Fibroblast of peridontal ligament (primary cell): ENCODE measurements around the gene OTOGL.
A peak's percentile ranks its signal among the peaks of the same experiment; 100 is the strongest.
"Not testable (repeated sequence)": the region's sequence is repeated elsewhere in the genome, so short reads cannot be mapped to it uniquely, and the experiment has no call there.

Experiments used
- DNase-seq: peaks from one replicate; pipeline ENCODE4 v3.0.0-alpha.2; 2010; ENCODE audit errors: extremely low read depth

The OTOGL gene

GRCh38 chr12:80272387-80272915 lies 173.1 kb downstream of the OTOGL start:
- DNase-seq, result peak; percentile 26

GRCh38 chr12:80273144-80273543 lies 173.8 kb downstream of the OTOGL start:
- DNase-seq, result no peak

DNA sequence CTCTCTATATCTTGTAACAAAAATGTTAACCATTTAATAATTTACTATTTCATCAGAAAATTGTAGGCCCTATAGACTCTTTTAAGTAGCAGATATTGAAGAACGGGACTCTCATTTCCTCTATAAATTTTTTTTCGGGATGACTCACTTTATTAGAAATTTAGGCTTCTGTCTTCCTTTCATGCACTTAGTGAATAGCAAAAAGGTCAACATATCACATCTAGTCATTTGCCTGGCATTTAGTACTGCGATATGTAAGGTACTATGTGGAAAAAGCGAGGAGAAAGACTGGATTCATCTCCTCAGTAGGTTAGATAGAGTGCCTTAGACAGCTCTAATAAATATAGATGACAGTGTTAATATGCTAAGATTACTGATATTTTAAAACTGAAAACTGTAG lies 178.4 kb downstream of the OTOGL start:
- DNase-seq, result no peak

DNA sequence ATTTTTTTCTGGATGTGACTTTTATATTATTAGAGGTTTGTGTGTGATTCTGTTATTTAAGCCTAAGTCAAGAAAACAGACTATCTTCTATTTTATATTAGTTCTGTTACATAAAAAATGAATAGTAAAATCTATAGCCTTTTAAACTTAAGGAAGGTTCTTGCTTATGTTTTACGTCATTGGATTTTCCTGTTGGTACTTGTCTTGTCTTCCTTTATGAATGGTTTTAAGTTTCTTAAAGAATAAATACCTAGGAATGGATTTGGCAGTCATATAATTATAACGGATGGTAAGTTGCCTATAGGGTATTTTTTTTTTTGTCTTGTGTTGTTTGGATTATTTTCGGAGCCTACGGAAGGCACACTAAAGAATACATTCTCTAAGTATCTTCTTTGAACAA lies 182.9 kb downstream of the OTOGL start:
- no peak for DNase-seq

DNA sequence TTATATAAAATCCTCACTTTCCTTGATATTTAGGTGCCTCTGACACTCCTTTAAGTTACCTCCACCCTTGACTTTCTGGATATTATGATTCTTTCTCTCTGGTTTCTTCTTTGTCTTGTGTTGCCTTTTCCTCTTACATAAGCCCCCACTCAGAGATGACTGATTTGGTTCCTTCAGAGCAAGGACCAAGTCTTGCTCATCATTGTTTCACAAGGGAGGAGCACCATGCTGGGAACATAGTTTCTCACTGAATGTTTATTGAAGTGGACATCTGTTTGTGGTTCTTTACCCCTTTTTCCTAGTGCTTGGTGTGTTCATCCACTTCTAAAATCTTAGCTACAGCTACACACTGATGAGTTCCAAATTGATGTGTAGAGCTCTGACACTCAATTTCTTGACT lies 183.4 kb downstream of the OTOGL start:
- peak; percentile 66 for DNase-seq

GRCh38 chr12:80291108-80291754 lies 191.9 kb downstream of the OTOGL start:
- DNase-seq, result no peak

- no peak for DNase-seq
These were observed 194.0 kb downstream of the OTOGL start for GRCh38 chr12:80293347-80293746.

DNA sequence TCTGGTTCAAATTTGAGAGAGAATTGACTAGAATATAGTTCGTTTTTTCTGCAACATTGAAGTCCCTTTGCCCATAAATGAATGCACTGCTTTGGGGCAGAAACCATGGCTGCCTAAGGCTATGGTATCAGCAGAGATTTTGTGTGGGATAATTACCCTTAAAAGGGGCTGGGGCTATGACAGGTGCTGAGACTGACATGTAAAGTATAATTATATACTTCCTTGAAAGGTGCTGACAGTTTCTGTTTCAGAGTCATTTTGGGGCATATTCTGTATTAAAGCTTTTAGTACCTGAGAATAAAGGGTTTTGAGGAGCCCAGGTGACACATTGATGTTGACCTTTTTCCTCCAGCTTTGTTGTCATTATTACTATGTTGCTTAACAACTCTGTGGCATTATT lies 194.4 kb downstream of the OTOGL start:
- DNase-seq, result no peak

DNA sequence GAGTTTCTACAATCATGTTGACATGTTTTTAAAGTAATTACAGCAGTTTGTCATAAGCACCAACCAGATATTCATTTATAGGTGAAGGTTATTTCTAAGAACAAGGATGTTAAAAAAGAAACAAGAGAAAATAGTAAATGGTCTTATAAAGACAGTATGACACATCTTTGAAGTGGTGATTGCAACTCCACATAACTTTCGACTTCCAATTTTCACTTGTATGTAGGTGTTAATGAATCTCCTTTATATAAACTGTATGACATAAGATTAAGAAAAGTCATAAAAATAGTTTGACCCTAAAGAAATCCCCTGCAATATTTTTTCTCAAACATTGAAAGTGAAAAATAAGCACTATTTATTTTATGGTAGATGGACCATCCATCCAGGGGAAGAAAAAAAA lies 199.9 kb downstream of the OTOGL start:
- DNase-seq, result no peak

- DNase-seq, result peak; percentile 15
These were observed 200.6 kb downstream of the OTOGL start for GRCh38 chr12:80299976-80300375.

DNA sequence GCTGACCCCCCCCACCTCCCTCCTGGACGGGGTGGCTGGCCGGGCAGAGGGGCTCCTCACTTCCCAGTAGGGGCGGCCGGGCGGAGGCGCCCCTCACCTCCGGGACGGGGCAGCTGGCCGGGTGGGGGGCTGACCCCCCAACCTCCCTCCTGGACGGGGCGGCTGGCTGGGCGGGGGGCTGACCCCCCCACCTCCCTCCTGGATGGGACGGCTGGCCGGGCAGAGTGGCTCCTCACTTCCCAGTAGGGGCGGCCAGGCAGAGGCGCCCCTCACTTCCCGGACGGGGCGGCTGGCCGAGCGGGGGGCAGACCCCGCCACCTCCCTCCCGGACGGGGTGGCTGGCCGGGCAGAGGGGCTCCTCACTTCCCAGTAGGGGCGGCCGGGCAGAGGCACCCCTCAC lies 208.1 kb downstream of the OTOGL start:
- DNase-seq, result not testable (repeated sequence)

- peak; percentile 25 for DNase-seq
These were observed 213.9 kb downstream of the OTOGL start for GRCh38 chr12:80313209-80313608.

DNA sequence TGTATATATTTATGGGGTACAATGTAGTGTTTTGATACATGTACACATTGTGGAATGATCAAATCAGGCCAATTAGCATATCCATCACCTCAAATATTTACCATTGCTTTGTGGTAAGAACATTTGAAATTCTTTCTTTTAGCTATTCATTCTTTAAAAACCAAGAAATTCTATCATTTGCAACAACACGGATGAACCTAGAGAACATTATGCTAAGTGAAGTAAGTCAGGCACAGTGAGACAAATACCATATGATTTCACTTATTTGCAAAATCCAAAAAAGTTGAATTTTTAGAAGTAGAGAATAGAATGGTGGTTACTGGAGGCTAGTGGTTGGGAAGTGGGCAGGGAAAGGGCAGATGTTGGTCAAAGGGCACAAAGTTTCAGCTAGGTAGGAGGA lies 215.4 kb downstream of the OTOGL start:
- DNase-seq, result no peak

DNA sequence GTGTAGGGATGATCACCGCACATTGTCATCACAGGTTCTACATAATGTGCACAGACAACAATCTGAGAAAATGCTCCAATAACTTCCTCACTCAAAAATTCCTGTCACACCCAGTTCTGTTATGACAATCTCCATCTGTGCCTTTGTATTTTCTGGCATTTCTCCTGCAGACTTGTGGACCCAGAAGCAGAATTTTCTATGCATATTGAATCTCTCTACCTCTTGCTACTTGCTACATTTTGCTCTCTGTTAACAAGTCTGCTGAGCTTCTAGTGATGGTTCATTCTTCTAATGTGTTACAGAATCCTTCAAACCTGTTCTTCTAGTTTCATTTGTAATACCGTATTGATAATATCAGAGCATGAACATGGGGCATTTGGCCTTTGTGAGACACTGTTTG lies 216.9 kb downstream of the OTOGL start:
- no peak for DNase-seq

DNA sequence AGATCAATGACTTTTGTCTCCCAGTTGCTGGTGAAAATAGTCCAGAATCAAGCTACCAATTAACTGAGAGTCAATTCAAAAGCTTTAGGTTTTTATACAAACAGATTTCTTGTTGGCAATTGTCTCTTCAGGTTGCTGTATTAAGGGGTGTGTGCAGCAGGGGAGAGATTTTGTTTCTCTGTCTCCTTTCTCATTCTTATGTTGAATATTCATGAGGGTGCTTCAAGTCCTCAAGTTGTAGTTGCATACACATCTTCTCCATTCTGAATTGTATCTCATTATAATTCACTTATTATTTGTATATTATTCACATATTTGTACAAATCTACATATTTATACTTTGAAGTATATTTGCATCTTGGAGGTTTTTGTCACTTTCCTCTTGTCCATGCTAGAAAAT lies 218.0 kb downstream of the OTOGL start:
- no peak for DNase-seq

DNA sequence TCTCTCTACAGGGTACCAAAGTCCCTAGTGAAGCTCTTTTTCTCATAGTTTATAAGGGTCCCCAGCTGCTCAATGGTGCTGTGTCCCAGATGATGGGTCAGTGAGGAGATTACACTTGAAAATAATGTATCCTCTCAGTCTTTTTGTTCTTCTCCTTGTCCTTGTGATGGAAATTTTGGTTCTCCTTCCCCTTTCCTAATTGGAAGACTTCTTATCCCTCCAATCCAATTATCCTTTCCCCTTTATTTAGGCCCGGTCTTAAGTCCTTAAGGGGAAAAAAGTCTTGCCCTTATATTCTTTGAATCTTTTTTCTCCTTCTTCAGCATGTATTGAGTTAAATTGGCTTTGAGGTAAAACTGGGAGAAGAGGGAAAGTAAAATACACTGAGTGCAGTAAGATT lies 218.6 kb downstream of the OTOGL start:
- no peak for DNase-seq

GRCh38 chr12:80320121-80320678 lies 220.9 kb downstream of the OTOGL start:
- no peak for DNase-seq

DNA sequence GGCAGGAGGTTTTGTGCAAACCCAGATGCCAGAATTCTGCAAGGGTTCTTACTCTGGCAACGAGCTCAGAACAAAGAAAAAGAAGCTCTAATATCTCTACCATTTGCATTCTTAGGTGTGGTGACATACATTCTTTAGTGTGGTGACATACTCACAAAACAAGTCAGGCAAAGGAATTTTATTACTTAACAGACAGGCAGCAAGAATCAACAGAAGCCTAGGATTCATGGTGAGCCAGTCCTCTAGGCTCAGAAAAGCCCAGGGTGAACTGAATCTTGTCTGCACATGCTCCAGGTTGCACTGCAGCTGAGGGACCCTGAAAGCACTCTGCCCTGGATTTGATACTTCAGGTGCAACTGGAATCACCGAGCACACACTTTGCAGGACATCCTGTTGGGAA lies 222.3 kb downstream of the OTOGL start:
- peak; percentile 9 for DNase-seq

GRCh38 chr12:80325167-80325959 lies 226.0 kb downstream of the OTOGL start:
- DNase-seq, result no peak

DNA sequence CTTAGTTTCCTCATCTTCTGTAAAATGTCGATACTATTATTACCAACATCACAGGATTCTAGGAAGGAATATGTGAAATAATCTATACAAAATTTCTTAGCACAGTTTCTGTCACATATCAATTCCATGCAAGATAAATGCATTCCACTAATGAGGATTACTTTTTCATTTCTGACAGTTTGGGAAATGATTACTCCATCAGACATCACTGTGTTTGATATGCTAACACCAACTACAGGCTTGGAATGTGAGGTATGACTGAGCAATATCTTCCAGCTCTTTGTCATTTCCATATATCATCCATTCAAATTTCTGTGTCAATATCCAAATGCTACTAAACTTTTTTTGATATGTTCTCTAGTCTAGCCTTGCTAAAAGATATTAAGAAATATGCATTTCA lies 233.5 kb downstream of the OTOGL start:
- DNase-seq, result no peak

GRCh38 chr12:80352474-80352873 lies 253.1 kb downstream of the OTOGL start:
- peak; percentile 4 for DNase-seq

DNA sequence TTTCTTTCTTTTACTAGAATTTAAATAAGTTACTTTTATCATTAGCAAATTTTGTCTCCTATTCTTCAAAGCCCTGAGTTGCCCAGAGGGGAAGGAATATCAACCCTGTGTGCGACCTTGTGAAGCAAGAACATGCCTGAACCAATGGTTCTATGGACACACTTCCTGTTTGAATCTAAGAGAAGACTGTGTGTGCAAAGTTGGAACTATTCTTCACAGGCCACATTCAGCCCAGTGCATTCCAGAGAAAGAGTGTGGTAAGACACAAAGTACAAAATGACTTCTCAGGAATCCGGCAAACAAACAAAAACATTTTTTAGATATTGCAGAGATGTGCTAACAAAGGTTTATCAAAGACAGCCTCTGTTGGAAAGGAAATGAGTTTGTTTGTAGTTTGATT lies 253.9 kb downstream of the OTOGL start:
- DNase-seq, result peak; percentile 52

GRCh38 chr12:80356097-80356496 lies 256.8 kb downstream of the OTOGL start:
- DNase-seq, result no peak
